Vagina (tissue), 2 donors: ENCODE data around the gene ZNF423. TPM values are rescaled to one million over a fixed set of nuclear protein-coding genes. Genes with fewer than 3 reads are reported as not detected.

Experiments used
- DNase-seq, 2 donors: peaks; one replicate each; pipeline ENCODE4 v3.0.0-alpha.2; 2017; ENCODE audit errors: extremely low spot score in 2 of 2
- H3K27ac ChIP-seq: fragments of 200-600 bp; sonication (generic); one replicate; pipeline ENCODE4 v1.5.1; 2019
- H3K27me3 ChIP-seq: fragments of 200-600 bp; sonication (generic); one replicate; pipeline ENCODE4 v1.5.1; 2019
- H3K36me3 ChIP-seq, 2 donors: fragments of 200-600 bp; sonication (generic); one replicate each; pipeline ENCODE4 v1.5.1; 2017 to 2019
- H3K4me1 ChIP-seq: fragments of 200-600 bp; sonication (generic); one replicate; pipeline ENCODE4 v1.5.1; 2019
- H3K4me3 ChIP-seq, 2 donors: fragments of 200-600 bp; sonication (generic); 1 replicate in 1 of 2; 2 replicates in 1 of 2; pipeline ENCODE4 v1.5.1; 2016 to 2019
- H3K9me3 ChIP-seq: fragments of 200-600 bp; sonication (generic); one replicate; pipeline ENCODE4 v1.5.1; 2019
- POLR2A ChIP-seq, 2 donors: fragments of 450-650 bp; IDR thresholded peaks; one replicate each; pipeline ENCODE4 v1.6.1; 2017; ENCODE audit warnings: antibody characterized with exemption in 2 of 2, mild to moderate bottlenecking in 2 of 2, moderate library complexity in 2 of 2
- POLR2AphosphoS5 ChIP-seq, 2 donors: sonication (generic); formaldehyde crosslinking; IDR thresholded peaks; one replicate each; pipeline ENCODE4 v1.9.0; 2017; ENCODE audit warnings: antibody characterized with exemption in 2 of 2, mild to moderate bottlenecking in 2 of 2, low read depth in 1 of 2; ENCODE audit not compliant: insufficient read depth in 1 of 2
- intact Hi-C: fragments of 100-400 bp; cut with DNase I; formaldehyde crosslinking; loops from one replicate; pipeline ENCODE4 v1.15.1; 2023
- total RNA-seq: library from RNA; depleted of rRNA; stranded (reverse); fragments of >200 nt; gene quantifications from one replicate; pipeline ENCODE4 v1.2.3, GENCODE V29; 2016
- TF ChIP-seq, protein P1 (sequence below), 3 experiments: fragments of 450-650 bp in 2 of 3; fragments of 200-600 bp in 1 of 3; sonication (generic) in 1 of 3; IDR thresholded peaks; one replicate each; pipeline ENCODE4 v1.5.1; 2017 to 2019; ENCODE audit warnings: antibody characterized with exemption in 3 of 3, mild to moderate bottlenecking in 2 of 3, moderate library complexity in 2 of 3

ZNF423 gene
- total RNA-seq, 1 donor from 2014 or later, result 10.3 TPM

DNA sequence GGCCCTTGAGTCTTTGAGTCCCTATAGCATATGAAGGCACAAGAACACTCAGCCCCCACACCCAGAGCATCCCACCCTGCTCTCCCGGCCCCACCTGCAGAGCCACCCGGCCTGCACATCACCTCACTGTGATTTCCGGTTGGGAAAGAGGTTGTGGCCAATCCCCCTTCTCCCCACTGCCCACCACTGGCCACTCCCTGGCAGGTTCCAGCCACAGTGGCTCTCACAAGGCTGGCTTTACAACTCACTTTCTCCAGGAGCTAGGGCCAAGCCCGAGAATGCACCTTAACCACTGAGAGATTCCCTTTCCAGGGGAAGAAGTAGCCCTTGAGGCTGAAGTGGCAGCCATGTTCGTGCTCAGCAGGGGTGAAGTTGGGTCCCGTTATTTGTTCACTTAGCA is 358.4 kb downstream of the ZNF423 start:
- Histone ChIP-seq H3K9me3 (no peaks in the 10 kb centered on the region), H3K36me3 (no peaks in the 10 kb centered on the region), H3K4me3 (no peak overlapping the region), H3K27ac (no peak overlapping the region), H3K4me1 (peaks cover 4% of the 10 kb centered on the region), H3K27me3 (no peaks in the 10 kb centered on the region)
- intact Hi-C loops, result loop anchor here (10.0 kb wide), 2 partner anchors 87 to 257 kb away; no protein-coding TSS in a partner anchor
- no peak for DNase-seq
- TF ChIP-seq, protein P1, sequence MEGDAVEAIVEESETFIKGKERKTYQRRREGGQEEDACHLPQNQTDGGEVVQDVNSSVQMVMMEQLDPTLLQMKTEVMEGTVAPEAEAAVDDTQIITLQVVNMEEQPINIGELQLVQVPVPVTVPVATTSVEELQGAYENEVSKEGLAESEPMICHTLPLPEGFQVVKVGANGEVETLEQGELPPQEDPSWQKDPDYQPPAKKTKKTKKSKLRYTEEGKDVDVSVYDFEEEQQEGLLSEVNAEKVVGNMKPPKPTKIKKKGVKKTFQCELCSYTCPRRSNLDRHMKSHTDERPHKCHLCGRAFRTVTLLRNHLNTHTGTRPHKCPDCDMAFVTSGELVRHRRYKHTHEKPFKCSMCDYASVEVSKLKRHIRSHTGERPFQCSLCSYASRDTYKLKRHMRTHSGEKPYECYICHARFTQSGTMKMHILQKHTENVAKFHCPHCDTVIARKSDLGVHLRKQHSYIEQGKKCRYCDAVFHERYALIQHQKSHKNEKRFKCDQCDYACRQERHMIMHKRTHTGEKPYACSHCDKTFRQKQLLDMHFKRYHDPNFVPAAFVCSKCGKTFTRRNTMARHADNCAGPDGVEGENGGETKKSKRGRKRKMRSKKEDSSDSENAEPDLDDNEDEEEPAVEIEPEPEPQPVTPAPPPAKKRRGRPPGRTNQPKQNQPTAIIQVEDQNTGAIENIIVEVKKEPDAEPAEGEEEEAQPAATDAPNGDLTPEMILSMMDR (IDR thresholded peaks at IDR 0.05), result no peak
- TF ChIP-seq POLR2AphosphoS5 (IDR thresholded peaks at IDR 0.05; ENCODE audit: insufficient read depth in 1 of 2, low read depth in 1 of 2), result no peak

DNA sequence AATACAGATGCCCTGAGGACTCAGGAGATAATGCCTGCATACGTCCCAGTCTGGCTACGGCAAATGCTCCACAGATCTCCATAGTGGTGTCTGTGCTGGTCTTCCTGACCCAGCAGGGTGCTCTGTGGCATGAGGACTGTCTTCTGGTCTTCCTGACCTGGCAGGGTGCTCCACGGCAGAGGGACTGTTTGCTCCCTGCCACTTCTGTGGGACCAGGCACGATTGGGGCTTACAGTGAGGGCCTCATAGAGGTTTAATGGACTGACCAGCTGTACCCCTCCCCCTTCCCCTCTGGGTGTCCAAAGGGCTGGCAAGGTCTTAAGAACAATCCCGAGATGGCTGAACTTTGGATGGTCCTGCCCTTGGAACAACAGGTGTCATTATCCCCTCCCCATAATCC is 359.3 kb downstream of the ZNF423 start:
- DNase-seq, result no peak

DNA sequence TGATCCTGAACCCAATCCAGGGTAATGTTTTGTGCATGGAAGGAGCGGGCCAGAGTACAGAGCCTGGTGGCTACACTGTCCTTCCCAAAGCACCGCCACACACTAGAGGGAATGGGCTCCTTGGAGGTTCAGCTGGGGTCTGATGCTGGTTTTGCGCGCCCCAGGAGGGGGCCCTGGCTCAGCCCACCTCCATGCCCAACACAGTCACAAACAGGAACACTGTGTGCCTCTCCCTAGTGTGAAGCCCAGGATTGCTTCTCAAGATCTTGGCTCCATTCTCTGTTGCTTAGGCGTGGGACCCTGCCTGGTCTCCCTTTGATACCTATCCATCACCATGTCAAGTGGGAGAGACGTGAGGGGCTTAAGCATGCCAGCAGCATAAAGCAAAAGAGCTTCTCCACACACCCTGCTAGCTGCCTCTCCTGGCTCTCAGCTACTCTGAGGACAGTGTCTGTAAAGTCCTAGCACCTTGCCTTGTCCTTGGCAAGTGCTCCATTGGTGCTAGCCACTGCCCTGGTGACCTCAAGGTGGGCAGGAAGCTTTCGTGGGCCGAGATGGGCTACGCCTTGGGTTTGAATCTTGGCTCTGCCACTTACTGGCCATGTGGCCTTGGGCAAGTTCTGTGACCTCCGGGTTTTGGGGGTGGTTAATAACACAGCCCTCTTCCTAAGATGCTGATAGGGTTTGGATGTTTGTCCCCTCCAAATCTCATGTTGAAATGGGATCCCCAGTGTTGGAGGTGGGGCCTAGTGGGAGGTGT is 360.1 kb downstream of the ZNF423 start:
- H3K9me3 ChIP-seq, result no peaks in the 10 kb centered on the region
- H3K4me3 ChIP-seq, result no peak overlapping the region
- no peak for DNase-seq
- no peaks in the 10 kb centered on the region for H3K27me3 ChIP-seq
- H3K36me3 ChIP-seq, result no peaks in the 10 kb centered on the region
- intact Hi-C loops, result loop anchor here (10.0 kb wide), 2 partner anchors 89 to 259 kb away; no protein-coding TSS in a partner anchor
- H3K4me1 ChIP-seq, result peaks cover 13% of the 10 kb centered on the region
- no peak for TF ChIP-seq POLR2A (IDR thresholded peaks at IDR 0.05)
- TF ChIP-seq, protein P1 (IDR thresholded peaks at IDR 0.05), result no peak
- H3K27ac ChIP-seq, result no peak overlapping the region

More for the DNA sequence above, 359.3 kb downstream of the ZNF423 start:
- Histone ChIP-seq H3K4me1 (peaks cover 12% of the 10 kb centered on the region), H3K9me3 (no peaks in the 10 kb centered on the region), H3K4me3 (no peak overlapping the region), H3K36me3 (no peaks in the 10 kb centered on the region), H3K27me3 (no peaks in the 10 kb centered on the region), H3K27ac (no peak overlapping the region)
- intact Hi-C loops, result loop anchor here (10.0 kb wide), 2 partner anchors 88 to 258 kb away; no protein-coding TSS in a partner anchor
- TF ChIP-seq, protein P1 (IDR thresholded peaks at IDR 0.05), result no peak
- no peak for TF ChIP-seq POLR2A (IDR thresholded peaks at IDR 0.05)
- no peak for TF ChIP-seq POLR2AphosphoS5 (IDR thresholded peaks at IDR 0.05; ENCODE audit: insufficient read depth in 1 of 2, low read depth in 1 of 2)

DNA sequence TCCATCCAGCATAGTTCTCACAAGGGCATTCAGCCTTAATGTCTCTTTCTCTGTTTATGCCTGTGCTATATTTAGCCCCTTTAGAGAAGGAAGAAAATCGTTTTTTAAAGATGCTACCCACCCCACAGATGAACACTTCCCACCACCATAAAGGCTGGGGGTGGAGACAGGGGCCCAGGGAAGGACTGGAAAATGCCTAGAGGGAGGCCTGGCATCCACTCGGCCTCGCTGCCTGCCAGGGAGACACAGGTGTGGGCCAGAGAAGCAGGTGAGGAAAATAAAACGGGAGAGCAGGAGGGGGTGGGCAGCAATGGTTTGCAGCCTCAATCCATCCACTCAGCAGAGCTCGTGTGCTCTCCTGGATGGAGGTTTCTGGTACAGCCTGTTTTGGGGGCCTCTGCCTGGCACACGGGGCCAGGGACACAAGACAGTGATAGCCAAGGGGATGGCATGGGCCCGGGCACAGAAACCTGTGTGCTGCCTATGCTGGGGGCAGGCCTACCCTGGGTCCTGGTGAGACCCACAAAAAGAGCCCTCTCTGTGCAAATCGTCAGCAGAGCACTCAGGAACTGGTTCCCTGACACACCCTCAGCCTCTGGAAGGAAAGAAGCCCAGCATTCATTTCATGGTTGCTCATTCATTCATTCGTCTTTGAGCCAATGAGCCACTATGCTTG is 360.9 kb downstream of the ZNF423 start:
- peaks cover 13% of the 10 kb centered on the region for H3K4me1 ChIP-seq
- H3K36me3 ChIP-seq, result no peaks in the 10 kb centered on the region
- H3K9me3 ChIP-seq, result no peaks in the 10 kb centered on the region
- TF ChIP-seq, protein P1 (IDR thresholded peaks at IDR 0.05), result no peak
- no peak for TF ChIP-seq POLR2A (IDR thresholded peaks at IDR 0.05)
- TF ChIP-seq POLR2AphosphoS5 (IDR thresholded peaks at IDR 0.05; ENCODE audit: insufficient read depth in 1 of 2, low read depth in 1 of 2), result no peak
- DNase-seq, result no peak
- H3K4me3 ChIP-seq, result no peak overlapping the region
- no peak overlapping the region for H3K27ac ChIP-seq
- intact Hi-C loops, result loop anchor here (5.0 to 10.0 kb wide), 3 partner anchors 90 to 362 kb away; partner anchors contain the start of gene ZNF423
- H3K27me3 ChIP-seq, result no peaks in the 10 kb centered on the region
